ENCODE data around the gene SCN4B. TPM values are rescaled to one million over a fixed set of nuclear protein-coding genes. Genes with fewer than 3 reads are reported as not detected.

SCN4B gene
- total RNA-seq, 2 donors from 2014 or later = 0.33 to 1.6 TPM

GRCh38 chr11:118128721-118129470, 23.7 kb downstream of the SCN4B start:
- H3K4me3 ChIP-seq = no peak overlapping the region
- no peaks in the 10 kb centered on the region for H3K4me1 ChIP-seq
- H3K9me3 ChIP-seq = no peaks in the 10 kb centered on the region
- TF ChIP-seq, protein P1, sequence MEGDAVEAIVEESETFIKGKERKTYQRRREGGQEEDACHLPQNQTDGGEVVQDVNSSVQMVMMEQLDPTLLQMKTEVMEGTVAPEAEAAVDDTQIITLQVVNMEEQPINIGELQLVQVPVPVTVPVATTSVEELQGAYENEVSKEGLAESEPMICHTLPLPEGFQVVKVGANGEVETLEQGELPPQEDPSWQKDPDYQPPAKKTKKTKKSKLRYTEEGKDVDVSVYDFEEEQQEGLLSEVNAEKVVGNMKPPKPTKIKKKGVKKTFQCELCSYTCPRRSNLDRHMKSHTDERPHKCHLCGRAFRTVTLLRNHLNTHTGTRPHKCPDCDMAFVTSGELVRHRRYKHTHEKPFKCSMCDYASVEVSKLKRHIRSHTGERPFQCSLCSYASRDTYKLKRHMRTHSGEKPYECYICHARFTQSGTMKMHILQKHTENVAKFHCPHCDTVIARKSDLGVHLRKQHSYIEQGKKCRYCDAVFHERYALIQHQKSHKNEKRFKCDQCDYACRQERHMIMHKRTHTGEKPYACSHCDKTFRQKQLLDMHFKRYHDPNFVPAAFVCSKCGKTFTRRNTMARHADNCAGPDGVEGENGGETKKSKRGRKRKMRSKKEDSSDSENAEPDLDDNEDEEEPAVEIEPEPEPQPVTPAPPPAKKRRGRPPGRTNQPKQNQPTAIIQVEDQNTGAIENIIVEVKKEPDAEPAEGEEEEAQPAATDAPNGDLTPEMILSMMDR (IDR thresholded peaks at IDR 0.05) = no peak
- DNase-seq (no peak), ATAC-seq (no peak)
- intact Hi-C loops (cut with DNase I) = no loop called here
- WGBS, 2 donors = 63 to 64% methylated on average over 11 of the region's 11 CpGs
- H3K36me3 ChIP-seq (replicated peaks in 1 of 2; ENCODE audit: insufficient read depth in 1 of 2, low read depth in 2 of 2) = no peaks in the 10 kb centered on the region
- no peak overlapping the region for H3K27ac ChIP-seq
- no peaks in the 10 kb centered on the region for H3K27me3 ChIP-seq

DNA sequence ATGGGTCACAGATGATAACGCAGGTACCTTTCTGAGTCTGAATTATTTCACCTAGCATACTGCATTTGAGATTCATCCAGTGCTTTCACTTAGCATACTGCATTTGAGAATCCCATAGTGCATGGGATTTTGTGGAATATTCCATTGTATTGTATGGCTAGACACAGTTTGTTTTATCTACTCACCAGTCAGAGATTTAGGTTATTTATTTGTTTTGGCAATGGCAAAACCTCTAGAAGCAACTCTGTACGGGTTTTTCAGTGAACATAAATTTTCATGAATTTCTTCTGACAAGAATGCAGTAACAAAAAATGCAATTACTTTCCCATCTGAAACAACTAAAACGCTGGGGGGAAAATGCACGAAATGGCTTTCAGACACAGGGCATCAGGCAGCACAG, 24.3 kb downstream of the SCN4B start:
- TF ChIP-seq, protein P1 (IDR thresholded peaks at IDR 0.05) = no peak
- TF ChIP-seq POLR2A (IDR thresholded peaks at IDR 0.05) = no peak

GRCh38 chr11:118126082-118126838, 26.4 kb downstream of the SCN4B start:
- H3K9me3 ChIP-seq = no peaks in the 10 kb centered on the region
- H3K36me3 ChIP-seq (replicated peaks in 1 of 2; ENCODE audit: insufficient read depth in 1 of 2, low read depth in 2 of 2) = no peaks in the 10 kb centered on the region
- 78% methylated on average over 7 of the region's 7 CpGs for whole genome bisulfite sequencing, 2 donors
- H3K4me3 ChIP-seq = no peak overlapping the region
- H3K27me3 ChIP-seq = no peaks in the 10 kb centered on the region
- H3K4me1 ChIP-seq = no peaks in the 10 kb centered on the region
- intact Hi-C loops (cut with DNase I) = no loop called here
- TF ChIP-seq, protein P1 (IDR thresholded peaks at IDR 0.05) = no peak
- no peak for TF ChIP-seq POLR2A (IDR thresholded peaks at IDR 0.05)
- H3K27ac ChIP-seq = no peak overlapping the region
- DNase-seq (no peak), ATAC-seq (no peak)

More for the DNA sequence above, 24.3 kb downstream of the SCN4B start:
- H3K27ac ChIP-seq = no peak overlapping the region
- no peaks in the 10 kb centered on the region for H3K4me1 ChIP-seq
- DNase-seq = no peak
- intact Hi-C loops (cut with DNase I) = no loop called here
- 37% methylated on average over 4 of the region's 4 CpGs for WGBS, 2 donors
- H3K9me3 ChIP-seq = no peaks in the 10 kb centered on the region
- ATAC-seq = no peak
- no peaks in the 10 kb centered on the region for H3K36me3 ChIP-seq (replicated peaks in 1 of 2; ENCODE audit: insufficient read depth in 1 of 2, low read depth in 2 of 2)
- H3K4me3 ChIP-seq = no peak overlapping the region
- no peaks in the 10 kb centered on the region for H3K27me3 ChIP-seq

DNA sequence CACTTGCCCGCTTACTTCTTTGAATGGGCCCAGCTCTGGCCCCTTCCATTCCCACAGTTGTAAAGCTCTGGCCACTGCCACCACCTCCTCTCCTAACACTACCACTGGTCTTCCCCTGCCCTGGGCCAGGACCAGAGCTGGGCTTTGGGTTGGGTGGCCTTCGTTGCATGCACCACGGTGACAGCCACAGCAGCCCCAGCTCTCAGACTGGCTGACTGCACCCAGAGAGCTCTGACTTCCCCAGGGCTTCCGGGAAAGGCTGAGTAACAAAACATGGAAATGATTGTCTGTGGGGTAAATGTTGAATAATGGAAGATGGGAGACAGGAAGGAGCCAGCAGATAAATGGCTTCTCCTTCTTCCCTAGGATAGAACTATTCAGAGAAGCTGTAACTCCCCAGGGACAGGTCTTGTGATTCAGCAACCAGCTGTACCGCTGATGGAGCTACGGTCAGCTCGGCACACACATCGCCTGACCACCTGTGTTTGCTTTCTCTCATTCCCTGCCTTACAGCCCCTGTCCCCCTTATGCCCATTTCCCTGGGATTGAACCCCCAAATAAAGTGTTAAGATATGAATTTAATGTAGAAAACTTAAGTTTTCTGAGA, 27.6 kb downstream of the SCN4B start:
- Histone ChIP-seq H3K4me3 (no peak overlapping the region), H3K36me3 (replicated peaks in 1 of 2; ENCODE audit: insufficient read depth in 1 of 2, low read depth in 2 of 2) (no peaks in the 10 kb centered on the region), H3K27ac (no peak overlapping the region), H3K9me3 (no peaks in the 10 kb centered on the region), H3K27me3 (no peaks in the 10 kb centered on the region), H3K4me1 (no peaks in the 10 kb centered on the region)
- intact Hi-C loops (cut with DNase I) = no loop called here
- no peak for TF ChIP-seq POLR2A (IDR thresholded peaks at IDR 0.05)
- TF ChIP-seq, protein P1 (IDR thresholded peaks at IDR 0.05) = no peak
- no peak for DNase-seq
- no peak for ATAC-seq
- 69 to 80% methylated on average over 8 of the region's 8 CpGs for WGBS, 2 donors
